Astrocyte of the spinal cord (primary cell): ENCODE results near the gene MEGF6.
A peak's percentile ranks its signal among the peaks of the same experiment; 100 is the strongest.

Source experiments
- DNase-seq: peaks from one replicate; pipeline ENCODE4 v3.0.0; 2011; ENCODE audit warnings: low read depth, low spot score
- H3K4me3 ChIP-seq: 2 replicates; pipeline ENCODE4 v1.5.1; 2011; ENCODE audit warnings: low read depth, mild to moderate bottlenecking, low read length, moderate library complexity
- in situ Hi-C: cut with HindIII; loops from 2 replicates; pipeline ENCODE4 v1.10.0; 2017; ENCODE audit warnings: low sequenced_read_pairs
- TF ChIP-seq, protein P1 (sequence below): IDR thresholded peaks from 2 replicates; pipeline ENCODE4 v1.5.1; 2012; ENCODE audit warnings: low read depth, mild to moderate bottlenecking, low read length, inconsistent platforms

The MEGF6 gene

GRCh38 chr1:3656450-3657095 lies 45.3 kb upstream of the MEGF6 start:
- in situ Hi-C loops, result no loop called here
- DNase-seq, result no peak
- TF ChIP-seq, protein P1, sequence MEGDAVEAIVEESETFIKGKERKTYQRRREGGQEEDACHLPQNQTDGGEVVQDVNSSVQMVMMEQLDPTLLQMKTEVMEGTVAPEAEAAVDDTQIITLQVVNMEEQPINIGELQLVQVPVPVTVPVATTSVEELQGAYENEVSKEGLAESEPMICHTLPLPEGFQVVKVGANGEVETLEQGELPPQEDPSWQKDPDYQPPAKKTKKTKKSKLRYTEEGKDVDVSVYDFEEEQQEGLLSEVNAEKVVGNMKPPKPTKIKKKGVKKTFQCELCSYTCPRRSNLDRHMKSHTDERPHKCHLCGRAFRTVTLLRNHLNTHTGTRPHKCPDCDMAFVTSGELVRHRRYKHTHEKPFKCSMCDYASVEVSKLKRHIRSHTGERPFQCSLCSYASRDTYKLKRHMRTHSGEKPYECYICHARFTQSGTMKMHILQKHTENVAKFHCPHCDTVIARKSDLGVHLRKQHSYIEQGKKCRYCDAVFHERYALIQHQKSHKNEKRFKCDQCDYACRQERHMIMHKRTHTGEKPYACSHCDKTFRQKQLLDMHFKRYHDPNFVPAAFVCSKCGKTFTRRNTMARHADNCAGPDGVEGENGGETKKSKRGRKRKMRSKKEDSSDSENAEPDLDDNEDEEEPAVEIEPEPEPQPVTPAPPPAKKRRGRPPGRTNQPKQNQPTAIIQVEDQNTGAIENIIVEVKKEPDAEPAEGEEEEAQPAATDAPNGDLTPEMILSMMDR, result no peak
- no peak overlapping the region for H3K4me3 ChIP-seq

GRCh38 chr1:3654549-3655281 lies 43.4 kb upstream of the MEGF6 start:
- in situ Hi-C loops, result no loop called here
- H3K4me3 ChIP-seq, result no peak overlapping the region
- TF ChIP-seq, protein P1, result no peak
- DNase-seq, result no peak

GRCh38 chr1:3653286-3653618 lies 41.9 kb upstream of the MEGF6 start:
- H3K4me3 ChIP-seq, result no peak overlapping the region
- in situ Hi-C loops, result no loop called here
- no peak for DNase-seq
- TF ChIP-seq, protein P1, result no peak

DNA sequence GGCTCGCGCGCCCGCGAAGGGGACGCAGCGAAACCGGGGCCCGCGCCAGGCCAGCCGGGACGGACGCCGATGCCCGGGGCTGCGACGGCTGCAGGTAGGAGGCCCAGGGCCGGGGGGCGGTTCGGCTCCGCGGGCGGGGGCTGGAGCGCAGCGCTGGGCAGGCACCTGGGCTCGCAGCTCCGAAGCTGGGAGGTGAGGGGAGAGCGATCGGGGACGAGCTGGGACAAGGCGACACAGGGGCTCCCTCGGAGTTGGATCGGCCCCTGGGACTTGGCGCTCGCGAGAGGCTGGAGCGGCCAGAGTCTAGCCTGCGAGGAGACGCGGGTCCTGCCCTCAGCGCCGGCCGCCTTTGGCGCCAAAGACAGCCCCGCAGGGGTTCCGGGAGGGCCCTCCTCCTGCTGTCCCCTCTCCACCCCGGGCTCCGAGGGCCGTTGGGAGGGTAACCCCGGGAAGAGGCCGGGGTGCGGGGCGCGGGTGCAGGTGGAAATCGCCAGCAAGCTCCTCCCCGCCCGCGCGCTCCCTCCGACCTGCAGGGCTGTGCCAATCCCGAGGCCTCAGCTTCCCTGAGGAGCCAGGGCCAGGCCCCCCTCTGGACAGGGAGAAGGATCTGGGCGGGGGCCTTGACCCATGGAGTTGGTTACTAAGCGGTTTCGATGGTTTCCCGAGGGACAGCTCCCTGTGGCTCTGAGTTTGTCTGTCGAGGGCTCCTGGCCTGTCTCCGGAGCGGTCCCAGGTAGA lies 41.4 kb upstream of the MEGF6 start:
- no peak for DNase-seq
- TF ChIP-seq, protein P1, result no peak
- in situ Hi-C loops, result no loop called here
- H3K4me3 ChIP-seq, result no peak overlapping the region

GRCh38 chr1:3651930-3652547 lies 40.7 kb upstream of the MEGF6 start, which contains the start of gene TP73:
Gene TP73 (plus strand): TSS chr1:3652516. CDS start chr1:3682366, 29,850 bp downstream.
- no peak within 1 kb of the TSS for H3K4me3 ChIP-seq
- TF ChIP-seq, protein P1, result no peak
- in situ Hi-C loops, result no loop called here
- no peak for DNase-seq

- TF ChIP-seq, protein P1, result no peak
- DNase-seq, result peak; percentile 9
- H3K4me3 ChIP-seq, result no peak overlapping the region
- in situ Hi-C loops, result no loop called here
These were observed 40.0 kb upstream of the MEGF6 start for GRCh38 chr1:3651026-3651929.
